Vagina (tissue), 2 donors: ENCODE data around the gene OR2B3.

Source experiments
- POLR2A ChIP-seq, 2 donors: fragments of 450-650 bp; IDR thresholded peaks; one replicate each; pipeline ENCODE4 v1.6.1; 2017; ENCODE audit warnings: antibody characterized with exemption in 2 of 2, mild to moderate bottlenecking in 2 of 2, moderate library complexity in 2 of 2
- POLR2AphosphoS5 ChIP-seq, 2 donors: sonication (generic); formaldehyde crosslinking; IDR thresholded peaks; one replicate each; pipeline ENCODE4 v1.9.0; 2017; ENCODE audit warnings: antibody characterized with exemption in 2 of 2, mild to moderate bottlenecking in 2 of 2, low read depth in 1 of 2; ENCODE audit not compliant: insufficient read depth in 1 of 2
- TF ChIP-seq, protein P1 (sequence below), 3 experiments: fragments of 450-650 bp in 2 of 3; fragments of 200-600 bp in 1 of 3; sonication (generic) in 1 of 3; IDR thresholded peaks; one replicate each; pipeline ENCODE4 v1.5.1; 2017 to 2019; ENCODE audit warnings: antibody characterized with exemption in 3 of 3, mild to moderate bottlenecking in 2 of 3, moderate library complexity in 2 of 3

DNA sequence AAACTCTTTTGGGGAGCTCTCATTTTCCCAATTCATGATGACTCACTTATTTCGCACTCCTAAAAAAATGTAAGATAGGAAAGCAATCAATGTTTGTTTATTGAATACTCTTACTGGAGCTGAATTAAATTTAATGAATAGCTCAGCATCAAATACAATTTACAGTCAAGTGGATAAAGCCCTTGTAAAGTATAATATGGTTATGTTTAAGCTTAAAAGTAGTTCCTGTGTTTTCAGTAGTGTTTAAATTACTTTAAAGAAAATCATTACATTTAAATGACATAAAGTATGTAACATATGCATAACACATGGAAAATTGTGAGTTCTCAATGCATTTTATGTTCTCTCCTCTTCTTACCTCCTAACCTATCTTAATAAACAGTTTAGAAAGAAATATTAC is at the start of gene OR2B3:
- TF ChIP-seq, protein P1, sequence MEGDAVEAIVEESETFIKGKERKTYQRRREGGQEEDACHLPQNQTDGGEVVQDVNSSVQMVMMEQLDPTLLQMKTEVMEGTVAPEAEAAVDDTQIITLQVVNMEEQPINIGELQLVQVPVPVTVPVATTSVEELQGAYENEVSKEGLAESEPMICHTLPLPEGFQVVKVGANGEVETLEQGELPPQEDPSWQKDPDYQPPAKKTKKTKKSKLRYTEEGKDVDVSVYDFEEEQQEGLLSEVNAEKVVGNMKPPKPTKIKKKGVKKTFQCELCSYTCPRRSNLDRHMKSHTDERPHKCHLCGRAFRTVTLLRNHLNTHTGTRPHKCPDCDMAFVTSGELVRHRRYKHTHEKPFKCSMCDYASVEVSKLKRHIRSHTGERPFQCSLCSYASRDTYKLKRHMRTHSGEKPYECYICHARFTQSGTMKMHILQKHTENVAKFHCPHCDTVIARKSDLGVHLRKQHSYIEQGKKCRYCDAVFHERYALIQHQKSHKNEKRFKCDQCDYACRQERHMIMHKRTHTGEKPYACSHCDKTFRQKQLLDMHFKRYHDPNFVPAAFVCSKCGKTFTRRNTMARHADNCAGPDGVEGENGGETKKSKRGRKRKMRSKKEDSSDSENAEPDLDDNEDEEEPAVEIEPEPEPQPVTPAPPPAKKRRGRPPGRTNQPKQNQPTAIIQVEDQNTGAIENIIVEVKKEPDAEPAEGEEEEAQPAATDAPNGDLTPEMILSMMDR (IDR thresholded peaks at IDR 0.05): no peak
- TF ChIP-seq POLR2A (IDR thresholded peaks at IDR 0.05): no peak
- no peak for TF ChIP-seq POLR2AphosphoS5 (IDR thresholded peaks at IDR 0.05; ENCODE audit: insufficient read depth in 1 of 2, low read depth in 1 of 2)
